Thoracic aorta (tissue), 2 donors: ENCODE results near the gene DAAM2. TPM values are rescaled to one million over a fixed set of nuclear protein-coding genes. Genes with fewer than 3 reads are reported as not detected.

ENCODE experiments used
- ATAC-seq: fragments of 150-250 bp; one replicate; pipeline ENCODE4 v1.8.0; 2017; ENCODE audit warnings: low read depth; ENCODE audit not compliant: insufficient number of reproducible peaks, low FRiP score
- DNase-seq: peaks from one replicate; pipeline ENCODE4 v3.0.0-alpha.2; 2020; ENCODE audit warnings: low spot score
- H3K27ac ChIP-seq, 2 donors: fragments of 200-600 bp; sonication (generic); 1 replicate in 1 of 2; 2 replicates in 1 of 2; pipeline ENCODE4 v1.5.1; 2016; ENCODE audit warnings: mild to moderate bottlenecking in 2 of 2, moderate library complexity in 2 of 2
- H3K27me3 ChIP-seq: fragments of 200-600 bp; sonication (generic); replicated peaks from 2 replicates; pipeline ENCODE4 v1.6.0; 2016; ENCODE audit warnings: mild to moderate bottlenecking; ENCODE audit not compliant: insufficient read depth
- H3K36me3 ChIP-seq: fragments of 200-600 bp; sonication (generic); one replicate; pipeline ENCODE4 v1.5.1; 2016
- H3K4me1 ChIP-seq, 2 donors: fragments of 200-600 bp; sonication (generic); 1 replicate in 1 of 2; 2 replicates in 1 of 2; pipeline versions ENCODE4 v1.5.1 to v1.6.0; 2016; ENCODE audit warnings: low read depth in 2 of 2, mild to moderate bottlenecking in 1 of 2; ENCODE audit not compliant: control insufficient read depth in 1 of 2
- H3K4me3 ChIP-seq: fragments of 200-600 bp; sonication (generic); 2 replicates; pipeline ENCODE4 v1.5.1; 2016; ENCODE audit warnings: mild to moderate bottlenecking
- H3K9me3 ChIP-seq: fragments of 200-600 bp; sonication (generic); 2 replicates; pipeline ENCODE4 v1.5.1; 2016
- CTCF ChIP-seq: fragments of 200-600 bp; sonication (generic); IDR thresholded peaks from one replicate; pipeline ENCODE4 v1.5.1; 2019; ENCODE audit warnings: antibody characterized with exemption
- total RNA-seq, 2 donors: library from RNA; depleted of rRNA; stranded (reverse); fragments of >200 nt; gene quantifications; one replicate each; pipeline versions ENCODE4 v1.1.0 to v1.2.3, GENCODE V29; 2016

DAAM2 gene
- total RNA-seq, 2 donors from 2014 or later: 61.5 to 71.5 TPM

DNA sequence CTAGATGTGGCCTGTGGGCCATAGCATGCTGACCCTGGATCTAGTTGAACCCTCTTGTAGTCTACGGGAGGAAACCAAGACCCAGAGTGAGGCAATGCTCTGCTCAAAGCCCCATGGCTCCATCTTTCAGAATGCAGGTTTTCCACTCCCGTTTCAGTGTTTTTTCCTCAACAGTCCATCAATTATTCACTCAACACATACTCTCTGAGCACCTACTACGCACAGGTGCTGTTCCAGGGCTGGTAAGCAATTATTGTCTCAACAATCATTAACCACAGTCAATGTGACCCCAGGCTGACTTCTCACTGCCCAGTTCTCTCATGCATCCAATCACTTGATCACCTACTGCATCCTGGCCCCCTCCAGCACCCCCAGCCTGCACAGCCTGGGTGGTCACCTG lies 122.1 kb downstream of the DAAM2 start:
- DNase-seq (no peak), ATAC-seq (no peak)
- Histone ChIP-seq H3K4me1 (no peaks in the 10 kb centered on the region), H3K36me3 (peaks cover 54% of the 10 kb centered on the region), H3K9me3 (no peaks in the 10 kb centered on the region), H3K4me3 (no peak overlapping the region), H3K27ac (no peak overlapping the region), H3K27me3 (no peaks in the 10 kb centered on the region)
- TF ChIP-seq CTCF: no peak

GRCh38 chr6:39915866-39916265 lies 123.7 kb downstream of the DAAM2 start:
- DNase-seq: no peak
- H3K27ac ChIP-seq: no peak overlapping the region
- no peaks in the 10 kb centered on the region for H3K9me3 ChIP-seq
- TF ChIP-seq CTCF: no peak
- no peaks in the 10 kb centered on the region for H3K27me3 ChIP-seq
- H3K4me3 ChIP-seq: no peak overlapping the region
- H3K4me1 ChIP-seq: no peaks in the 10 kb centered on the region
- H3K36me3 ChIP-seq: peaks cover 49% of the 10 kb centered on the region
- ATAC-seq: no peak

DNA sequence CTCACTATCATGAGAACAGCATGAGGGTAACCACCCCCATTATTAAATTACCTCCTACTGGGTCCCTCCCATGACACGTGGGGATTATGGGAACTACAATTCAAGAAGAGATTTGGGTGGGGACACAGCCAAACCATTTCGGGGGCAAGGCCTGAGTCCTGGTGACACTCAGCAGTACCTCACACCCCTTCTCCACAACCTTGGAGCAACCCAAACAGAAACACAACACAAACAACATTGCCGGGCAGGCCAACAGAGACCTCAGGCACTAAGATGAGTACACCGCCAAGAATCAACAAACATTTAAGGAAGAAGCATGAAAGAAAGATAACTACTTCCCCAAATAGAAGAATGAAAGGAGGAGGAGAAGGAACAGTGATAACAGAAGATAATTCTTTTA lies 125.2 kb downstream of the DAAM2 start:
- no peak for ATAC-seq
- H3K36me3 ChIP-seq: peaks cover 49% of the 10 kb centered on the region

GRCh38 chr6:39917981-39918380 lies 125.8 kb downstream of the DAAM2 start:
- peaks cover under 1 to 6% of the 10 kb centered on the region in 2 donors for H3K4me1 ChIP-seq
- H3K36me3 ChIP-seq: peaks cover 42% of the 10 kb centered on the region
- DNase-seq: no peak
- H3K27ac ChIP-seq: no peak overlapping the region
- H3K4me3 ChIP-seq: no peak overlapping the region
- no peak for TF ChIP-seq CTCF
- H3K9me3 ChIP-seq: no peaks in the 10 kb centered on the region
- H3K27me3 ChIP-seq: no peaks in the 10 kb centered on the region
- no peak for ATAC-seq

More for the DNA sequence above, 125.2 kb downstream of the DAAM2 start:
- H3K27ac ChIP-seq: no peak overlapping the region
- H3K27me3 ChIP-seq: no peaks in the 10 kb centered on the region
- no peak for DNase-seq
- no peaks in the 10 kb centered on the region for H3K9me3 ChIP-seq
- no peaks in the 10 kb centered on the region for H3K4me1 ChIP-seq
- H3K4me3 ChIP-seq: no peak overlapping the region
- TF ChIP-seq CTCF: no peak

- DNase-seq (no peak), ATAC-seq (no peak)
- Histone ChIP-seq H3K36me3 (peaks cover 34% of the 10 kb centered on the region), H3K27me3 (no peaks in the 10 kb centered on the region), H3K4me1 (peaks cover 9 to 14% of the 10 kb centered on the region in 2 donors), H3K9me3 (no peaks in the 10 kb centered on the region), H3K27ac (no peak overlapping the region), H3K4me3 (no peak overlapping the region)
- no peak for TF ChIP-seq CTCF
Measured at GRCh38 chr6:39918831-39919230, 126.7 kb downstream of the DAAM2 start.
